Glutamatergic neuron (in vitro differentiated cells): ENCODE measurements around the gene ST3GAL4. TPM values are rescaled to one million over a fixed set of nuclear protein-coding genes. Genes with fewer than 3 reads are reported as not detected.

ENCODE experiments used
- total RNA-seq: library from RNA; stranded (reverse); fragmentation: NEBNext Ultra II Directional; extraction: Animal tissue kit (Norgen Biotek cat#: 25700); gene quantifications from one replicate; pipeline ENCODE4 v1.2.1, GENCODE V29; 2021; ENCODE audit not compliant: unreplicated experiment

ST3GAL4 gene
- total RNA-seq, 1 donor from 2014 or later: 10.4 TPM

Other genes with a start within 250 kb of the ST3GAL4 start
- gene RPUSD4, start 144.0 kb upstream of the ST3GAL4 start, total RNA-seq: 41.8 TPM
- 33.0 TPM for gene FAM118B, start 143.9 kb upstream of the ST3GAL4 start, total RNA-seq
- gene SRPRA, start 86.8 kb upstream of the ST3GAL4 start, total RNA-seq: 58.0 TPM
- gene FOXRED1, start 86.5 kb upstream of the ST3GAL4 start, total RNA-seq: 60.9 TPM
- 8.2 TPM for gene TIRAP, start 72.6 kb upstream of the ST3GAL4 start, total RNA-seq
- gene DCPS, start 51.6 kb upstream of the ST3GAL4 start, total RNA-seq: 7.2 TPM